Measurements from ENCODE around the gene C1D.

DNA sequence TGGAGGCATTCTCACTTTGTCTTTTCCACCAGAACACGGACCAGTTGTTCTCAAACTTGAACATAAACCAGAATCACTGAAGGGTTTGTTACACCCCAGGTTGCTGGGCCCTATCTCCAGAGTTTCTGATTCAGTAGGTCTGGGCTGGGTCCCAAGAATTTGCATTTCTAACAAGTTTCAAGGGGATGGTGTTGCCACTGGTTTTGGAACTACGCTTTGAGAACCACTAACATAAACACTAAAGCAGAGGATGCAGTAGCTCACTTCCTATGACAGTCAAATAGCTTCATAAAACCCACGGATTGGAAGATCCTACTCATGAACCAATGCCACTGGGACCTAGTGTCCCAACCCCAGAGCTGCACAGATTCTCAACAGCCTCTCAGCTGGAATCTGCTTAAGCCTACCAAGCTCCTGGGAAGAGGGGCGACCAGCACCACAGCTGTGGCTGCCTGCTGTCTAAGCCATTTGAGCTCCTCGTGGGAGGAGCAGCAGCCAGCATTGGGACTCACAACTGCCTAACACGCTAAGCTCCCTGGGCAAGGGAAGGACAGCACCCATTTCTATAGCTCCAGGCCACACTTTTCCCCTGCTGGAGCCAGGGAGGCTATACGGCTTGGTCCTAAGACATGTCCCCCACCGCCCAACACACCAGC is 62.5 kb downstream of the C1D start:
- no peak for TF ChIP-seq POLR2A (IDR thresholded peaks at IDR 0.05; ENCODE audit: borderline replicate concordance, extremely low read depth, insufficient read depth, insufficient read length)
- TF ChIP-seq, protein P1, sequence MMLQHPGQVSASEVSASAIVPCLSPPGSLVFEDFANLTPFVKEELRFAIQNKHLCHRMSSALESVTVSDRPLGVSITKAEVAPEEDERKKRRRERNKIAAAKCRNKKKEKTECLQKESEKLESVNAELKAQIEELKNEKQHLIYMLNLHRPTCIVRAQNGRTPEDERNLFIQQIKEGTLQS (IDR thresholded peaks at IDR 0.05), result no peak
